Type B pancreatic cell (in vitro differentiated cells): ENCODE data around the gene MAN2A1. TPM values are rescaled to one million over a fixed set of nuclear protein-coding genes. Genes with fewer than 3 reads are reported as not detected.
A peak's percentile ranks its signal among the peaks of the same experiment; 100 is the strongest.

ENCODE experiments used
- DNase-seq: peaks from one replicate; pipeline ENCODE4 v3.0.0; 2021; ENCODE audit warnings: mixed read lengths; ENCODE audit not compliant: unreplicated experiment; ENCODE audit errors: extremely low spot score
- H3K27ac Mint-ChIP-seq: 2 replicates; pipeline ENCODE4 v1.8.0; 2021; ENCODE audit warnings: mild to moderate bottlenecking, mixed read lengths
- H3K27me3 Mint-ChIP-seq: 2 replicates; pipeline ENCODE4 v1.8.0; 2021; ENCODE audit warnings: mixed read lengths
- H3K36me3 Mint-ChIP-seq: 2 replicates; pipeline ENCODE4 v1.8.0; 2021; ENCODE audit warnings: mixed read lengths
- H3K4me1 Mint-ChIP-seq: one replicate; pipeline ENCODE4 v1.8.0; 2021; ENCODE audit warnings: mixed read lengths; ENCODE audit not compliant: unreplicated experiment
- H3K4me3 Mint-ChIP-seq: 2 replicates; pipeline ENCODE4 v1.8.0; 2021; ENCODE audit warnings: mild to moderate bottlenecking, mixed read lengths
- H3K9me3 Mint-ChIP-seq: 2 replicates; pipeline ENCODE4 v1.8.0; 2021; ENCODE audit warnings: mixed read lengths
- total RNA-seq: library from RNA; stranded (reverse); gene quantifications from 2 replicates; pipeline ENCODE4 v1.2.1, GENCODE V29; 2021; ENCODE audit warnings: low replicate concordance
- TF ChIP-seq, protein P1 (sequence below): fragments of 200-600 bp; sonication (generic); conservative IDR thresholded peaks from 2 replicates; pipeline ENCODE4 v1.5.0; 2021; ENCODE audit warnings: antibody characterized with exemption, mild to moderate bottlenecking

The MAN2A1 gene
- total RNA-seq, 1 donor from 2014 or later = 47.9 TPM

GRCh38 chr5:109701252-109701651, 11.5 kb downstream of the MAN2A1 start:
- DNase-seq = no peak
- Mint-ChIP-seq H3K27ac (peak overlapping the region; percentile 6), H3K4me3 (no peak overlapping the region), H3K4me1 (peaks cover 49% of the 10 kb centered on the region), H3K9me3 (no peaks in the 10 kb centered on the region), H3K27me3 (no peaks in the 10 kb centered on the region), H3K36me3 (peaks cover 11% of the 10 kb centered on the region)
- TF ChIP-seq, protein P1, sequence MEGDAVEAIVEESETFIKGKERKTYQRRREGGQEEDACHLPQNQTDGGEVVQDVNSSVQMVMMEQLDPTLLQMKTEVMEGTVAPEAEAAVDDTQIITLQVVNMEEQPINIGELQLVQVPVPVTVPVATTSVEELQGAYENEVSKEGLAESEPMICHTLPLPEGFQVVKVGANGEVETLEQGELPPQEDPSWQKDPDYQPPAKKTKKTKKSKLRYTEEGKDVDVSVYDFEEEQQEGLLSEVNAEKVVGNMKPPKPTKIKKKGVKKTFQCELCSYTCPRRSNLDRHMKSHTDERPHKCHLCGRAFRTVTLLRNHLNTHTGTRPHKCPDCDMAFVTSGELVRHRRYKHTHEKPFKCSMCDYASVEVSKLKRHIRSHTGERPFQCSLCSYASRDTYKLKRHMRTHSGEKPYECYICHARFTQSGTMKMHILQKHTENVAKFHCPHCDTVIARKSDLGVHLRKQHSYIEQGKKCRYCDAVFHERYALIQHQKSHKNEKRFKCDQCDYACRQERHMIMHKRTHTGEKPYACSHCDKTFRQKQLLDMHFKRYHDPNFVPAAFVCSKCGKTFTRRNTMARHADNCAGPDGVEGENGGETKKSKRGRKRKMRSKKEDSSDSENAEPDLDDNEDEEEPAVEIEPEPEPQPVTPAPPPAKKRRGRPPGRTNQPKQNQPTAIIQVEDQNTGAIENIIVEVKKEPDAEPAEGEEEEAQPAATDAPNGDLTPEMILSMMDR = no peak

- Mint-ChIP-seq H3K4me1 (peaks cover 44% of the 10 kb centered on the region), H3K36me3 (peaks cover 15% of the 10 kb centered on the region), H3K9me3 (no peaks in the 10 kb centered on the region), H3K27me3 (no peaks in the 10 kb centered on the region), H3K4me3 (no peak overlapping the region), H3K27ac (peak overlapping the region; percentile 6)
- DNase-seq = no peak
- TF ChIP-seq, protein P1 = no peak
Observed at GRCh38 chr5:109701792-109702191, 12.1 kb downstream of the MAN2A1 start.

GRCh38 chr5:109703166-109703565, 13.4 kb downstream of the MAN2A1 start:
- TF ChIP-seq, protein P1 = no peak
- no peak overlapping the region for H3K27ac Mint-ChIP-seq
- no peaks in the 10 kb centered on the region for H3K9me3 Mint-ChIP-seq
- H3K36me3 Mint-ChIP-seq = peaks cover 25% of the 10 kb centered on the region
- H3K4me1 Mint-ChIP-seq = peaks cover 46% of the 10 kb centered on the region
- no peak for DNase-seq
- no peak overlapping the region for H3K4me3 Mint-ChIP-seq
- H3K27me3 Mint-ChIP-seq = no peaks in the 10 kb centered on the region

DNA sequence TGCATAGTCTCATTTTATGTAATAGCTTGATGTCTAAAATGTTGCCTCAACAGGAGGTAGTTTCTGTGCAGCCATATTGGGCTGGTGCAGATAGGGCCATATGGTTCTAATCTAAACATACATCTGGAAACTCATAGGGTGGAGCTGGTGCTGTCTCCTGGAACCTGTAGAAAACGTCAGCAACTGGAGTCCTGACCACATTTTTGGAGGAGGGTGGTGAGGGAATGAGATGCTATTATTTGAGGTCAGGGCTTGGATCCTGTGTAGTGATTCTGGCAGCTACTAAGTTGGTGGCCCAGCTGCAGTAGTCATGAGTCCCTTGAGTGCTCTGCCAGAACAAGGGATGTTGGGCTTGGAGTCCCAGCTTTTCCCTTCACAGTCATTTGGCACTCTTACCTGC, 14.1 kb downstream of the MAN2A1 start:
- no peaks in the 10 kb centered on the region for H3K27me3 Mint-ChIP-seq
- peaks cover 46% of the 10 kb centered on the region for H3K4me1 Mint-ChIP-seq

GRCh38 chr5:109704282-109704952, 14.7 kb downstream of the MAN2A1 start:
- TF ChIP-seq, protein P1 = no peak
- no peaks in the 10 kb centered on the region for H3K9me3 Mint-ChIP-seq
- no peak for DNase-seq
- no peaks in the 10 kb centered on the region for H3K27me3 Mint-ChIP-seq
- H3K4me1 Mint-ChIP-seq = peaks cover 46% of the 10 kb centered on the region
- H3K4me3 Mint-ChIP-seq = no peak overlapping the region
- no peak overlapping the region for H3K27ac Mint-ChIP-seq
- H3K36me3 Mint-ChIP-seq = peaks cover 22% of the 10 kb centered on the region

More for the DNA sequence above, 14.1 kb downstream of the MAN2A1 start:
- DNase-seq = no peak
- TF ChIP-seq, protein P1 = no peak
- Mint-ChIP-seq H3K4me3 (no peak overlapping the region), H3K9me3 (no peaks in the 10 kb centered on the region), H3K27ac (no peak overlapping the region), H3K36me3 (peaks cover 24% of the 10 kb centered on the region)
